A549 treated with RU486 at 1 μM for 4 hours (cell line): ENCODE results near the gene KRTAP1-5. TPM values are rescaled to one million over a fixed set of nuclear protein-coding genes. Genes with fewer than 3 reads are reported as not detected.

Source experiments
- total RNA-seq: library from RNA; stranded (reverse); fragments of 200-300 nt; extraction: Qiagen RNA extraction; gene quantifications from 5 replicates; pipeline ENCODE4 v1.2.3, GENCODE V29; 2022; ENCODE audit warnings: low read depth

The KRTAP1-5 gene, protein sequence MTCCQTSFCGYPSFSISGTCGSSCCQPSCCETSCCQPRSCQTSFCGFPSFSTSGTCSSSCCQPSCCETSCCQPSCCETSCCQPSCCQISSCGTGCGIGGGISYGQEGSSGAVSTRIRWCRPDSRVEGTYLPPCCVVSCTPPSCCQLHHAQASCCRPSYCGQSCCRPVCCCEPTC
- not detected in 5 replicates for total RNA-seq

DNA sequence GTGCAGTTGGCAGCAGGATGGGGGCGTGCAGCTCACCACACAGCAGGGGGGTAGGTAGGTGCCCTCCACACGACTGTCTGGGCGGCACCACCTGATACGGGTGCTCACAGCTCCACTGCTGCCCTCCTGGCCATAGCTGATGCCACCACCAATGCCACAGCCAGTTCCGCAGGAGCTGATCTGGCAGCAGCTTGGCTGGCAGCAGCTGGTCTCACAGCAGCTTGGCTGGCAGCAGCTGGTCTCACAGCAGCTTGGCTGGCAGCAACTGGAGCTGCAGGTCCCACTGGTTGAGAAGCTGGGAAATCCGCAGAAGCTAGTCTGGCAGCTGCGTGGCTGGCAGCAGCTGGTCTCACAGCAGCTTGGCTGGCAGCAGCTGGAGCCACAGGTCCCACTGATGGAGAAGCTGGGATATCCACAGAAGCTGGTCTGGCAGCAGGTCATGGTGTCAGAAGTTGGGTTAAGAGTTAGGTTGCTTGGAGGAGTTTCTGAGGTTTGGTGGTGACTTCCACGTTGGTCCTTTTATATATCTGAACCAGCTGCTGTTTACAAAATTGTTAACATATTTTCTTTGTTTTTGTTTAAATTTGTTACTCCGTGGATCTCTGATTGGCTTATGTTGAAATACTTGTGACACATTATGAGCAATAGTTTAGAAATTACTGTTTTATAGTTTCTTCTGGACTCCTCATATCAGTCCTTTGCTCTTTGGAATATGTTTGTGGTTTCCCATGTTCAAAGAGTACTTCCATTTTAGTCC, at the start of gene KRTAP1-5:
KRTAP1-5 (minus strand) TSS at position 494 of the 757 bp plus-strand sequence; CDS start at position 441, 53 bp downstream.

DNA sequence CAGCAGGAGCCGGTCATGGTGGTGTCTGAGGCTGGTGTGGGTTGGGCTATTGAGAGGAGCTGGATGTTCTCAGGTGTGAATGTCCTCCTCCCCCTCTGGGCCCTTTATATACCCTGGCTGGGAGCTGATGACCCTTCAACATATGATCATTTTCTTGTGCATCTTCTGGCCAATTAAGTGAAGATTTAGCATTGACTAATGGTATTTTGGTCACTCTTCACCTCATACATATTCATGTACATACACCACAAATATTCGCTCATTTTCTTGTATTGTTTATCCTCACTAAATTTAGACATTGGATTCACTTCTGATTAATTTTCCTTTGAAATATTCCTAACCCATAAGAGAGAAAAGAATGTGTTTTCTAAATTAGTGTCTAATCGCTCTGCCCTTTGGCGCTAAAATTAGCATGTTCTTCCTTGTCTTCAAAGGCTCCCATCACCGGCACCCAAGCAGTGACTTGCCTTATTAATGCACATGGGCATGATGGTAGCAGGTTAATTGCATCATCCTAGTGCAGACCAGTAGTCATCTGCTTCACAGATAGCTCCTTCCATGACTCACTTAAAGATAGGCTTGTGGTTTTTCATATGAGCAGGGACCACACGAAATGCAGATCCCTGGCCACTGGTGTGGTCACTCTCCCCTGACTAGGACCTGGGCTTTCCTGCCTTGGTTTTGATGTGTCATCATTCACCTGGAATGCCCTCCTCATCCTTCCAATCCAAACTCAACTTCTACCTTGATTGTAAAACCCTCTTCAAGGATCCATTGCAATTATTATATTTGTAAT, 39.0 kb upstream of the KRTAP1-5 start, which contains the start of gene KRTAP2-4:
KRTAP2-4 (minus strand) TSS at position 51 of the 796 bp plus-strand sequence; CDS start at position 17, 34 bp downstream.

DNA sequence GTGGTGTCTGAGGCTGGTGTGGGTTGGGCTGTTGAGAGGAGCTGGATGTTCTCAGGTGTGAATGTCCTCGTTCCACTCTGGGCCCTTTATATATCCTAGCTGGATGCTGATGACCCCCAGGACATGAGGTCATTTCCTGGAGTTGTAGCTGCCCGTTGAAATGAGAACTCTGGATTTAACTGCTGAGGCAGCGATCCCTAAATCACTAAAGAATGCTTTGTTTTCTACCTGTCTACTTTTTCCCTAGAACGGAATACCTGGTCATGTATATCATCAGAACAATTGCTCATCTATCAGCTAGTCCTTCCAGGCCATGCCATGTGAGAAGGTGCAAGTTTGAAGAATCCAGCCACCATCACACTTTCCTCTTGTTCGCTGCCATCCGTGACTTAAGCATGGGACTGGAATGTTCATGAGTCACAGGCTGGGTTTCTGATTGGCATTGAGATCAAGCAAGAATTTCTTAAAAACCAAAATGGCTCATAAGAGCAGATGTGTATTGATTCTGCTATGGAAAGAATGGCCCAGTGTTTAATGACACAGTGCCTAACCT, 33.1 kb upstream of the KRTAP1-5 start, which contains the start of gene KRTAP2-3:
KRTAP2-3 (minus strand) TSS at position 63 of the 553 bp plus-strand sequence. CDS start 64 bp downstream, outside the sequence.

DNA sequence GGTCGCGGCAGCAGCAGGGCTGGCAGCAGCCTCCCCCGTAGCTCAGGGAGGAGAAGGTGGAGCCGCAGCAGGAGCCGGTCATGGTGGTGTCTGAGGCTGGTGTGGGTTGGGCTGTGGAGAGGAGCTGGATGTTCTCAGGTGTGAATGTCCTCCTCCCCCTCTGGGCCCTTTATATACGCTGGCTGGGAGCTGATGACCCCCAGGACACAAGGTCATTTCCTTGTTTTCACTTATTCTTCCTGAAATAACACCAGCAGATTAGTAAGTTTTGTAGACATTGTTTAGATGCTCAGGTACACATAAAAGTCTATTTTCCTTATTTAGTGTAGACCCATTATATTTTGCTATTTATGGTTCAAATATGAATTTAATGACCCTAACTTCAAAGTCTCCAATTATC, 28.1 kb upstream of the KRTAP1-5 start, which contains the start of gene KRTAP2-2:
KRTAP2-2 (minus strand) TSS at position 101 of the 400 bp plus-strand sequence; CDS start at position 82, 19 bp downstream.

DNA sequence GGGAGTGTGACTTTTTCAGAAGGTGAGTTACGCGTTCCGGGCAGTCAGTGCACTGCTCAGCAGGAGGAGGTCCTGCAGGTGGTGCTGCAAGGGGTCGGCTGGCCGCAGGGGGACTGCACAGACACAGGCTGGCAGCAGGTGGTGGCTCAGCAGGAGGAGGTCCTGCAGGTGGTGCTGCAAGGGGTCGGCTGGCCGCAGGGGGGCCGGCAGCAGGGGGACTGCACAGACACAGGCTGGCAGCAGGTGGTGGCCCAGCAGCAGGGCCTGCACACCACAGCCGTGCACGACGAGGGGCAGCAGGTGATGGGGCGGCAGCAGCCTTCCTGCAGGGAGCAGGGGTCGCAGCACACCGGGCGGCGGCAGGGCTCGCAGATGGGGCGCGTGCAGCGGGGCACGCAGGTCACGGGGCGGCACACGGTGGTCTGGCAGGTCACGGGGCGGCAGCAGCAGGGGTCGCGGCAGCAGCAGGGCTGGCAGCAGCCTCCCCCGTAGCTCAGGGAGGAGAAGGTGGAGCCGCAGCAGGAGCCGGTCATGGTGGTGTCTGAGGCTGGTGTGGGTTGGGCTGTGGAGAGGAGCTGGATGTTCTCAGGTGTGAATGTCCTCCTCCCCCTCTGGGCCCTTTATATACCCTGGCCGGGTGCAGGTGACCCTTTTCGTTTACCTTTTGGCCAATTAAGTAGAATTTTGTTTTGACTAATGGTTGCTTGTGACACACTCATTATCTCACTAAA, 19.9 kb upstream of the KRTAP1-5 start, which contains the start of gene KRTAP2-1:
KRTAP2-1 (minus strand) TSS at position 582 of the 731 bp plus-strand sequence; CDS start at position 533, 49 bp downstream.

DNA sequence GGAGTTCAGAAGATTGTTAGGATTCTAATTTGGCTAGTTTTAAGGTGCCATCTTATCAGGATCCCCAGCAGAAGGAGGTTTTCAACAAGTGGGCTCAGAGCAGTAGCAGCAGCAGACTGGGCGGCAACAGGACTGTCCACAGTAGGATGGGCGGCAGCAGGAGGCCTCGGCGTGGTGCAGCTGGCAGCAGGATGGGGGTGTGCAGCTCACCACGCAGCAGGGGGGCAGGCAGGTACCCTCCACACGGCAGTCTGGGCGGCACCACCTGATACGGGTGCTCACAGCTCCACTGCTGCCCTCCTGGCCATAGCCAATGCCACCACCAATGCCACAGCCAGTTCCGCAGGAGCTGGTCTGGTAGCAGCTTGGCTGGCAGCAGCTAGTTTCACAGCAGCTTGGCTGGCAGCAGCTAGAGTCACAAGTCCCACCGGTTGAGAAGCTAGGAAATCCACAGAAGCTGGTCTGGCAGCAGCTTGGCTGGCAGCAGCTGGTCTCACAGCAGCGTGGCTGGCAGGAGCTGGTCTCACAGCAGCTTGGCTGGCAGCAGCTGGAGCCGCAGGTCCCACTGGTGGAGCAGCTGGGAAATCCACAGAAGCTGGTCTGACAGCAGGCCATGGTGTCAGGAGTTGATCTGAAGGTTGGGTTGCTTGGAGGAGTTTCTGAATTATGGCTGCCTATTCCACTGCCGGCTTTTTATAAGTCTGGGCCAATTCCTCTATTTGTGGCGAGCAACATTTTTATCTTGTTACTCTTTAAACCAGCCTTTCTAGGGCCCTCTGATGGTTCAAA, 14.0 kb upstream of the KRTAP1-5 start, which contains the start of gene KRTAP1-1:
KRTAP1-1 (minus strand) TSS at position 668 of the 789 bp plus-strand sequence; CDS start at position 615, 53 bp downstream.

DNA sequence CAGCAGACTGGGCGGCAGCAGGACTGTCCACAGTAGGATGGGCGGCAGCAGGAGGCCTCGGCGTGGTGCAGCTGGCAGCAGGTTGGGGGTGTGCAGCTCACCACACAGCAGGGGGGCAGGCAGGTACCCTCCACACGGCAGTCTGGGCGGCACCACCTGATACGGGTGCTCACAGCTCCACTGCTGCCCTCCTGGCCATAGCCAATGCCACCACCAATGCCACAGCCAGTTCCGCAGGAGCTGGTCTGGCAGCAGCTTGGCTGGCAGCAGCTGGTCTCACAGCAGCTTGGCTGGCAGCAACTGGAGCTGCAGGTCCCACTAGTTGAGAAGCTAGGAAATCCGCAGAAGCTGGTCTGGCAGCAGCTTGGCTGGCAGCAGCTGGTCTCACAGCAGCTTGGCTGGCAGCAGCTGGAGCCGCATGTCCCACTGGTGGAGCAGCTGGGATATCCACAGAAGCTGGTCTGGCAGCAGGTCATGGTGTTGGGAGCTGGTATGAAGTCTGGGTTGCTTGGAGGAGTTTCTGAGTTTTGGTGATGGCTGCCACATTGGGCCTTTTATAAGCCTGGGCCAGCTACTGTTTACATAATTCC, 7.4 kb upstream of the KRTAP1-5 start, which contains the start of gene KRTAP1-3:
KRTAP1-3 (minus strand) TSS at position 529 of the 590 bp plus-strand sequence; CDS start at position 476, 53 bp downstream.

DNA sequence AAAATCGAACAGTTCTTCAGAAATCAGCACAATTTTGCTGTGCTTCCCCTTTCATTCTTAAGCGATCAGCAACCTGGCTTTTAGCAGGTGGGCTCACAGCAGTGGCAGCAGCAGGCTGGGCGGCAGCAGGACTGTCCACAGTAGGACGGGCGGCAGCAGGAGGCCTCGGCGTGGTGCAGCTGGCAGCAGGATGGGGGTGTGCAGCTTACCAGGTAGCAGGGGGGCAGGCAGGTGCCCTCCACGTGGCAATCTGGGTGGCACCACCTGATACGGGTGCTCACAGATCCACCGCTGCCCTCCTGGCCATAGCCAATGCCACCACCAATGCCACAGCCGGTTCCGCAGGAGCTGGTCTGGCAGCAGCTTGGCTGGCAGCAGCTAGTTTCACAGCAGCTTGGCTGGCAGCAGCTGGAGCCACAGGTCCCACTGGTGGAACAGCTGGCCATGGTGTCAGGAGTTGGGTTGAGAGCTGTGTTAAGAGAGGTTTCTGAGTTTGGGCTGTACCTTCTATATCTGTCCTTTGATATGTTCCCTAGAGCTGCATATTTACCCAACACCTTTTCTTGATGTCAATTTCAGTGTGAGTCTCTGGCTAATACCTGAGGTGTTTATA, 2.7 kb upstream of the KRTAP1-5 start, which contains the start of gene KRTAP1-4:
KRTAP1-4 (minus strand) TSS at position 563 of the 613 bp plus-strand sequence; CDS start at position 446, 117 bp downstream.

DNA sequence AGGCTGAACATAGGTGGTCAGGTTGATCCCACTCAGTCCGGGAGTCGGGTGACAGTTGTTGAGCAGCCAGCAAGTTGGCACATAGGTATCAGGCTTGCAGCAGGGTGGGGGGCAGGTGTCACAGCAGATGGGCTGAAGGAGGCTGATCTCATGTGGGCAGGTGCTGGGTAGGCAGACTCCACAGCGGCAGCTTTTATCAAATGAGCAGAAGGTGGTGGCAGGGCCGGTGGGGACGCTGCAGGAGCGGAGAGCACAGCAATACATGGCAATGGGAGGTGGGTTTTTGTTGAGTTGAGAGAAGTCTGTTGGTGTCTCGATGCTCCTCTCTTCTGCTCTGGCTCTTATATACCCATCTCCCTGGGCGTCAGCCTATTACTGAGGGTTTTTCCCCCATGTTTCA, 18.2 kb downstream of the KRTAP1-5 start, which contains the start of gene KRTAP3-1:
KRTAP3-1 (minus strand) TSS at position 318 of the 400 bp plus-strand sequence; CDS start at position 264, 54 bp downstream.

DNA sequence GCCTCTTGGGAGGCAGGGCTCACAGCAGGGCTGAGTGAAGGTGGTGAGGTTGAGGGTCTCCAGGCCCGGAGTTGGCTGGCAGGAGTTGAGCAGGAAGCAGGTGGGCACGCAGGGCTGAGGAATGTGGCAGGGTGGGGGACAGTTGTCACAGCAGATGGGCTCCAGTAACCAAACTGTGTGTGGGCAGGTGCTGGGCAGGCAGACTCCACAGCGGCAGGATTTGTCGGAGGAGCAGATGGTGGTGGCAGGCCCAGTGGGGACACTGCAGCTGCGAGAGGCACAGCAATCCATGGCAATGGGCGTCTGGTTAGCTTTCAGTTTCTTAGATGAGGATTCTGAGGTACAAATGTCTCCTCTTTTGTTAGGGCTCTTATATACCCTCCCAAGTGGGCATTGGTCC, 27.4 kb downstream of the KRTAP1-5 start, which contains the start of gene KRTAP3-2:
KRTAP3-2 (minus strand) TSS at position 344 of the 400 bp plus-strand sequence; CDS start at position 291, 53 bp downstream.

DNA sequence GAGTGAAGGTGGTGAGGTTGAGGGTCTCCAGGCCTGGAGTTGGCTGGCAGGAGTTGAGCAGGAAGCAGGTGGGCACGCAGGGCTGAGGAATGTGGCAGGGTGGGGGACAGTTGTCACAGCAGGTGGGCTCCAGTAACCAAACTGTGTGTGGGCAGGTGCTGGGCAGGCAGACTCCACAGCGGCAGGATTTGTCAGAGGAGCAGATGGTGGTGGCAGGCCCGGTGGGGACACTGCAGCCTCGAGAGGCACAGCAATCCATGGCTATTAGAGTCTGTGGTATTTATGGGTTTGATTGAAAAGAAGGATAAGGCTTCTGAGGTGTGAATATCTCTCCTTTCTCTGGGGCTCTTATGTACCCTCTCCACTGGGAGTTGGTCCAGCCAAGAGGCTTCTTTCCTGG, 33.2 kb downstream of the KRTAP1-5 start, which contains the start of gene KRTAP3-3:
KRTAP3-3 (minus strand) TSS at position 326 of the 400 bp plus-strand sequence; CDS start at position 259, 67 bp downstream.

DNA sequence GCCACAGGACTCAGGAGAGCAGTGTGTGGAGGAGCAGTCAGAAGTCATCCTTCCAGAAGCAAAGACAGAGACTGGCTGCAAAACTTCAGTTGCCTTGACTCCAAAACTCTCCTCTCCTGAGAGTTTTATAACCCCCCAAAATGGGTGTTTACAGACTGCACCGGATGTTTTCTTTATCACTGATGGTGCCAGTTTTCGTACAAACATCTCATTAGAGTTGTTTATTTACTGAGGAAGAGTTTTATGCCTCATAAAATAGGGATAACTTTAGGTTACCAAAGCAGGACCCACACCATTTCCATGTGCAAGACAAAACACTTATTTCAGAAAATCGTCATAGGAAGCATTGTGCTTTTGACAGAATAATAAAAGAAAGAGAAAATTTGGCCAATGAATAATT, 42.8 kb downstream of the KRTAP1-5 start, which contains the start of gene KRT40:
KRT40 (minus strand) TSS at position 101 of the 400 bp plus-strand sequence; CDS start at position 48, 53 bp downstream.

Other genes starting within 250 kb of the KRTAP1-5 start
- not detected in 5 replicates for gene KRT27, start 244.7 kb downstream of the KRTAP1-5 start, total RNA-seq
- not detected in 5 replicates for gene KRT28, start 227.2 kb downstream of the KRTAP1-5 start, total RNA-seq
- 89.0 to 122 TPM (median 115 TPM) in 5 replicates for gene KRT10, start 204.6 kb downstream of the KRTAP1-5 start, total RNA-seq
- not detected in 5 replicates for gene KRT12, start 160.0 kb downstream of the KRTAP1-5 start, total RNA-seq
- 0.17 to 0.43 TPM (median 0.28 TPM) in 5 replicates for gene KRT20, start 142.0 kb downstream of the KRTAP1-5 start, total RNA-seq
- gene KRT23, start 89.6 kb downstream of the KRTAP1-5 start, total RNA-seq, result 0.06 to 0.30 TPM (median 0.08 TPM) in 3 of 5 replicates, not detected in the others
- gene KRT39, start 60.3 kb downstream of the KRTAP1-5 start, total RNA-seq, result not detected in 5 replicates
- not detected in 5 replicates for gene KRT40, start 42.9 kb downstream of the KRTAP1-5 start, total RNA-seq
- not detected in 5 replicates for gene KRTAP3-3, start 33.0 kb downstream of the KRTAP1-5 start, total RNA-seq
- gene KRTAP3-2, start 27.3 kb downstream of the KRTAP1-5 start, total RNA-seq, result 0.36 to 0.50 TPM (median 0.42 TPM) in 3 of 5 replicates, not detected in the others
- gene KRTAP3-1, start 18.1 kb downstream of the KRTAP1-5 start, total RNA-seq, result not detected in 5 replicates
- gene KRTAP1-4, start 3.0 kb upstream of the KRTAP1-5 start, total RNA-seq, result not detected in 5 replicates
- gene KRTAP1-3, start 7.7 kb upstream of the KRTAP1-5 start, total RNA-seq, result not detected in 5 replicates
- not detected in 5 replicates for gene KRTAP1-1, start 14.2 kb upstream of the KRTAP1-5 start, total RNA-seq
- gene KRTAP2-1, start 20.1 kb upstream of the KRTAP1-5 start, total RNA-seq, result not detected in 5 replicates
- not detected in 5 replicates for gene KRTAP2-2, start 28.0 kb upstream of the KRTAP1-5 start, total RNA-seq
- gene KRTAP2-3, start 32.9 kb upstream of the KRTAP1-5 start, total RNA-seq, result not detected in 5 replicates
- not detected in 5 replicates for gene KRTAP2-4, start 38.7 kb upstream of the KRTAP1-5 start, total RNA-seq
- not detected in 5 replicates for gene KRTAP4-7, start 56.9 kb upstream of the KRTAP1-5 start, total RNA-seq
- gene KRTAP4-8, start 70.9 kb upstream of the KRTAP1-5 start, total RNA-seq, result 0.08 TPM in 1 of 5 replicates, not detected in the others
- not detected in 5 replicates for gene KRTAP4-16, start 75.0 kb upstream of the KRTAP1-5 start, total RNA-seq
- not detected in 5 replicates for gene KRTAP4-9, start 78.2 kb upstream of the KRTAP1-5 start, total RNA-seq
- gene KRTAP4-11, start 91.2 kb upstream of the KRTAP1-5 start, total RNA-seq, result not detected in 5 replicates
- gene KRTAP4-12, start 97.0 kb upstream of the KRTAP1-5 start, total RNA-seq, result not detected in 5 replicates
- gene KRTAP4-6, start 113.3 kb upstream of the KRTAP1-5 start, total RNA-seq, result not detected in 5 replicates
- gene KRTAP4-5, start 122.6 kb upstream of the KRTAP1-5 start, total RNA-seq, result not detected in 5 replicates
- gene KRTAP4-4, start 133.5 kb upstream of the KRTAP1-5 start, total RNA-seq, result not detected in 5 replicates
- not detected in 5 replicates for gene KRTAP4-3, start 141.0 kb upstream of the KRTAP1-5 start, total RNA-seq
- gene KRTAP4-2, start 151.0 kb upstream of the KRTAP1-5 start, total RNA-seq, result not detected in 5 replicates
- gene KRTAP4-1, start 157.7 kb upstream of the KRTAP1-5 start, total RNA-seq, result 0.17 to 0.25 TPM (median 0.24 TPM) in 4 of 5 replicates, not detected in the other
- gene KRTAP9-1, start 162.7 kb upstream of the KRTAP1-5 start, total RNA-seq, result not detected in 5 replicates
- not detected in 5 replicates for gene KRTAP9-2, start 199.4 kb upstream of the KRTAP1-5 start, total RNA-seq
- not detected in 5 replicates for gene KRTAP9-3, start 205.2 kb upstream of the KRTAP1-5 start, total RNA-seq
- gene KRTAP9-8, start 210.8 kb upstream of the KRTAP1-5 start, total RNA-seq, result not detected in 5 replicates
- not detected in 5 replicates for gene KRTAP9-4, start 222.5 kb upstream of the KRTAP1-5 start, total RNA-seq
- gene KRTAP9-9, start 228.2 kb upstream of the KRTAP1-5 start, total RNA-seq, result not detected in 5 replicates
- not detected in 5 replicates for gene KRTAP9-6, start 238.2 kb upstream of the KRTAP1-5 start, total RNA-seq
- not detected in 5 replicates for gene KRTAP9-7, start 248.5 kb upstream of the KRTAP1-5 start, total RNA-seq